GM19193 (cell line): ENCODE results near the gene CAMK4.

ENCODE experiments used
- POLR2A ChIP-seq: IDR thresholded peaks from 4 replicates; pipeline ENCODE4 v1.6.1; 2011; ENCODE audit not compliant: insufficient read depth, insufficient read length; ENCODE audit errors: extremely low read depth

CAMK4 gene

DNA sequence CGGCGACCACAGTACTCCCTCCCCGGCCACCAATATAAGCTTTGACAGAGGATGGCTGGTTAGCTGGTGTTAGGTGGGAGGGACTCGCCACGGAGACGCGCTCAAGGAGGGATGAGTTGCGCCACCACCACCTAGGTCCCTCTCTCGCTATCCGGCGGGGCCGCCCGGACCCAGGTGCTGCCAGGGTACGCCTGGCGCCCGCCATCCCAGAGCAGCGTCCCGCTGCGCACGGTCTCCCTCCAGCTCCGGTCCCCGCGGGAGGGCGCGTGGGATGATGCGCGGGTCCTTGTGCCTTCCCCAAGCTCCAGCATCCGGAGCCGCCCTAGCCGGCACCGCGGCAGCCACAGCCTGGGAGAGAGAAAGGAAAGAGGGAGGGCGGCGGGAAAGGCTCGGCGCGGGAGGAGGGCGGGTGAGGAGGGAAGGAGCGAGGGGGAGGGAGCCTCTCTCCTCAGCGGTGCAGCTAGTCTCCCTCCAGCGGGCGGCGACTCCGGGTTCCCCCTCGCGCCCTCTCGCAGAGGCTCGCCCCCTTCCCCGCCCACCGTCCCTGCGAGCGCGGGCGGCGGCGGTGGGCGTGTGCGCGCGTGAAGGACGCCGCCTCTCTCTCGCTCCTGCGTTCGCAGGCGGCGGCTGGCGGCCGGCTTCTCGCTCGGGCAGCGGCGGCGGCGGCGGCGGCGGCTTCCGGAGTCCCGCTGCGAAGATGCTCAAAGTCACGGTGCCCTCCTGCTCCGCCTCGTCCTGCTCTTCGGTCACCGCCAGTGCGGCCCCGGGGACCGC is at the start of gene CAMK4:
TSS of gene CAMK4 (plus strand) at position 598 of the 774 bp plus-strand sequence. CDS start at position 698, 100 bp downstream.
- peak; percentile 60 for TF ChIP-seq POLR2A

DNA sequence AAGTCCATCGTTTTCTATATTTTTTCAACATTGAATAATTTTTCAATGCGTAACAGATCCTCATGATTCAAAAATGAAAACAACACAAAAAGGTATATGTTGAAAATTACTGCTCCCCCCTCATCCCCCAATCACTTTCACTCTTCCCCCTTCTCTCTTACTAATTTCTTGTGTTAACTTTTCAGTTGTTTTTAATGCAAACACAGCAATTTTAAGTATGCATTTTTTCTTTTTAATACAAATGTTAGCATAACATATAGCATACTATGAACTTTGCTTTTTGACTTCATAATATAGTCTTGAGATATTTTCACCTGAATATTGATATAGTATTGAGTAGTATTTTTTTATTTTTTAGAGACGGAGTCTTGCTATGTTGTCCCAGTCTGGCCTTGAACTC is 41.1 kb upstream of the CAMK4 start:
- no peak for TF ChIP-seq POLR2A

DNA sequence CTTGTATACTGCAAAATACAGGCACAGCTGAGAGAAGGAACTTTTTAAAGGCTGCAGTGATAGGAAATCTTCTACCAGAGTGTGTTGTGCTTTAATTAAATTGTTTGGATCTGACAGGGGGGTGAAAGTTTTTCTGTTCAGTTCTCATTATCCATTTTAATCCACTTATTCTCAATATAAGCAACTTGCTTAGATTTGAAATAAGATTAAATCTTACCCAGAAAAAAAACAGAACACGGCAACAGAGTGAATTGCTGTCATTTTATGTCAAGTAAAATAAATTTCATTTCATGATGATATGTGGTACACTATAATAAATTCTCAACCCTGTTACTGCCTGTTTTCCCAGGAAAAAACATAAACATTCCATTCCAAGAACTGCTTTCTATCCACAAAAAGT is 37.1 kb upstream of the CAMK4 start:
- TF ChIP-seq POLR2A, result no peak

DNA sequence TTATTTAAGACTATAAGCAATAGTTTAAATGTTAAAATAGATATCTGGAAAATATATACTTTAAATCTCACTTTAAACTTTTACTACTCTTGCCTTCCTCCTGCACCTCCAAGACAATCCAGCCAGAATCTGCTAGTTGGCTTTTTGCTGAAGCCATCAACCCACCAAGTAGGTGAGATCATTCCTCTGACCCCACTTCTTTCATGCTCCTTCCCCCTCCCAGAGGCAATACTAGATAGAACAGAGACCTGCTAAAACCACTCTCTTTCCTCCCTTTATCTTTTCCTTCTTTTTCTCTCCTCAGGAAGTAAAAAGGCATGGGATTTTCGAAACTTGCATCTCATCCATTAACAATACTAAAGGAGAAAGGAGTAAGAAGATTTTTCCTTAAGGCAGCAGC is 30.1 kb upstream of the CAMK4 start:
- TF ChIP-seq POLR2A, result no peak

DNA sequence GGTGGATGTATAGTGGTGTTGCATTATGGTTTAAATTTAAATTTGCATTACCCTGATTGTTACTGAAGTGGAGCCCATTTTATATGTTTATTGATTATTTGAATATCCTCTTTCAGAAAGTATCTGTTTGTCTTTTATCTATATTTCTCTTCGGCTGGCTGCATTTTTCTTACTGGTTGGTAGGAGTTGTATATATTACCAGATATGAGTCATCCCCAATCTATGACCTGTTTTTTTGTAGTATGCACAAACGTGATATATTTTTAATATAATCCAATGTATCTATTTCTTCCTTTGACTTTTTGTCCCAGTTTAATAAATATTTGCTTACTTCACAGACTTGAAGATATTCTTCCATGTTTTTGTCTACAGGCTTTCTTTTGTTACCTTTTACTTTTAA is 29.3 kb upstream of the CAMK4 start:
- no peak for TF ChIP-seq POLR2A

DNA sequence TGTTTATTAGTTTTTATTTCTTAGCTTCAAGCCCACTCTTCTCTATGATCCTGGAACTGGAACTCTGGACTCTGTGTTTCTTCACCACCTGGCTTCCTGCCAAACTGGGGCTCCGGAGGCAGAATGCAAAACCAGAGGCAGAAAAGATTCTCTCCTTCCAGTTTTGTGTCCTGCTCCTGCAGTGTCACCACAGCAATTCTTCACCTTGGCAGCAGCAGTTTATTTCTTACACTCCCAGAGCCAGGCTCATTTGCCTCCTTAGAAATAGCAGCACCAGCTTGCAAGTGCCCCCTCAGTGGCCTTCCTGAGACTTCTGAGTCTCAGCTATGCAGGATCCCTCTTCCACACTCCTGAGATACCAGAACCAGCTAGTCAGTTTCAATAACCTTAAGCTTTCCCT is 26.7 kb upstream of the CAMK4 start:
- TF ChIP-seq POLR2A, result no peak

DNA sequence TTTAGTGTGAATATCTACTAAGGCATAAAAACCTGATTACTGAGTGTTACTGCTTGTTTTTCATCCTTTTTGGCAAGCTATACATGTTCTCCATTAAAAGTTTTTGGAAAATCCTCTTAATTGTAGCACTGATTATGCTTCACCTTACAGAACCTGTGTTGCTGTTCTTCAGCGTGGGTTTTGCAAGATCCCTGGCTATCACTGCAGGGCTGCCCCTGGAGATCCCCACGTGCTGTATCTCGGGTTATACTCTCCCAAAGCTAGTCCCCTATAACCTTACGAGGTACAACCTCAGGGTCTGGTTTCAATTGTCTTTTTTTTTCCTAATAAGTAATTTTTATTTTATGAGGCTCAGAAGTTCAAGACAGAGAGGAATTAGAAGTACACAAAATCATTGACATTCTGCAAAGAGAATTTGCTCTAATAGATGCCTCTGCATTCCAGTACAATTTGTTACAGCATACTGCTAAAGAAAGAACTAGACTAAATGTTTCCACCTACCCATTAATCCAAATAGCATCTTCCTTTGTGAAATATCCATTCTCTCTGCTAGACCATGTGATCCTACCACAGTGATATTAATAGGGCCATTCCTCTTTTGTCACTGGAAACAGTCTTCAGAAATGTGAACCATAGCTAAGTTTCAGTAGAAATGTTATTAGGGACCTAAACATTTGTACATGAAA is 25.8 kb upstream of the CAMK4 start:
- TF ChIP-seq POLR2A, result no peak

DNA sequence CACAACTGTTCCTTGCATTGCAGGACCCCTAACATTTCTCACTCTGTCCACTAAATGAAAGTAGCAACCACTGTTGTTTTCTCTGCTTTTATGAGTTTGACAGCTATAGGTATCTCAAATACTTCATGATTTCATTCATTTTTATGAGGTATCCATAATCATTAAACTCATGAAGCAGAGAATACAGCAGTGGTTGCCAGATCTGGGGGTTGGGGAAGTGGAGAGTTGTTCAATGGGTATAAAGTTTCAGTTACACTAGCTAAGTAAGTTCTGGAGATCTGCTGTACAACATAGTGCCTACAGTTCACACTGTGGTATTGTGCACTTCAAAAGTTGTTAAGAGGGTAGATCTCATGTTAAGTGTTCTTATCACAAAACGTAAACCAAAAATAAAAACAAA is 23.4 kb upstream of the CAMK4 start:
- no peak for TF ChIP-seq POLR2A

DNA sequence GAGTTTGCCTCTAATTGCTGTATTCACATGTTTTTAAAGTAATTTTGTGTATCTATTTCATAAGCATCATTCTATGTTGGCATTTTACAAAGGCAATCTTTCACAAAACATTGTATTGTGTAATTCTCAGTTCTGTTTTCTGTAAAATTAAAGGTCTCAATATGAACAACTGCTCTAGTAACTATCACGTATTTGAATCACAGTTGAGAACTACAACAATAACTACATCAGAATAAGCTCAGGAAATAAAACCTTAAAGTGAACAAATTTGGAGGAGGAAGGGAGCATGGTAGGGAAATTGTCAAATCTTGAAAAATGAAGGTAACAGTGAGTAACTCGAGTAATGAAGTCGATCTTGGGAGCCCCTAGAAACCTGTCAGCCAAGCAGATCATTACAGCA is 22.5 kb upstream of the CAMK4 start:
- no peak for TF ChIP-seq POLR2A

DNA sequence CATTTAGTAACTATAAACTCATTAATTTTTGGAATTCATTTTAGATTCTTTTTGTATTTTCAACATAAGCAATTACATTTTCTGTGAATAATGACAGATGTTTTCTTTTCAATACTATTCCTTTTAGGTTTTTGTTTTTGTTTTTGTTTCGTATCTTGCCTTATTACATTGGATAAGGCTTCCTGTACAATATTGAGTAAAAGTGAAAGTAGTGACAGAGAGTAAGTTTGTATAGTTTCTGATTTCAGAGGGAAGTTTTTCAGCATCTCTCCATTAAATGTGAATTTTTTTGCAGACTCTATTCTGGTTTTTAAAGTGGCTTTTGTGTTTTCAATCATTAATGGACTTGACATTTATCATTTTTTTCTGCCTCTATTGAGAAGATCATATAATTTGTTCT is 12.8 kb upstream of the CAMK4 start:
- no peak for TF ChIP-seq POLR2A

DNA sequence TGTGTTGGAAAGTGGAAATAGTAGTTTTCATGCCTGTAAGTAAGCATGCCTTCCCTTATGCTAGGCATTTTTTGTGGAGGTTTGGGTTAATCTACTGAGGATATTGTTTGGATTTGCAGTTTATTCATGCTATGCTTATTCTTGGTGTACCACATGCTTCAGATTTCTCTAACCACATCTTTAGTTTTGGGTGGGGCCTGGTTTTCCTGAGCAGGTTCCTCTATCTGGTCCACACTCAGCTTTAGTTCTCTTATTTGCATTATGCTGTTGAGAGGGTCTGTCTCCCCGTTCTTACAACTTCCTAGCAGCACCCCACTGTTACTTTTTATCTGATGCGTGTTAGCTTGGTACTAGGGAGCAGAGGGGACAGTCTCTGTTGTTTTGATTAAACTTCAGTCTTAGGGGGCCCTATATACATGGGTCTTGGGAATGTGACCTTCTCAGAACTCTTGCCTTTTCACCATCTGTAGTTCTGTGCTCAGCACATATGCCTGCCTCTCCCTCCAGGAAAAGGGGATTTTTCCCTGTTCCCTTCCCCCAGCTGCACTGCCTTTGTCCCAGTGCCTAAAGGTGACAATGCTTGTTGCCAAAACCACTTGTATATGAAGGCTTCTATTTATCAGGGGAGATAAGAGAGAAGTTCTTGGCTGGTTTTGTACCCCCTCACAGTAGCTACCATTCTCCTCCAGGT is 10.0 kb upstream of the CAMK4 start:
- no peak for TF ChIP-seq POLR2A

DNA sequence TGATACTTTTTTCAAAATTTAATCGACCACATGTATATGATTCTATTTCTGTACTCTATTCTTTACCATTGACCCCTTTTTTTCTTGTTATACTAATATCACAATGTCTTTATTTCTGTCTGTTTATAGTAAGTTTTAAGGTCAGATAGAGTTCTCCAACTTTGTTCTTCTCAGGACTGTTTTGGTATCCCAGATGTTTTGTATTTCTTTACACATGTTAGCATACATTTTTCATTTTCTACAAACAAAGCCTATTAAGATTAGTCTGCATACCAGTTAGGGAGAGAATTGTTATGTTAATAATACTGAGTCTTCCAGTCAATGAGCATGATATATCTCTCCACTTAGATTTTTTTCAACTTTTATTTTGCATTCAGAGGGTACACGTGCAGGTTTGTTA is 8.2 kb upstream of the CAMK4 start:
- TF ChIP-seq POLR2A, result no peak

DNA sequence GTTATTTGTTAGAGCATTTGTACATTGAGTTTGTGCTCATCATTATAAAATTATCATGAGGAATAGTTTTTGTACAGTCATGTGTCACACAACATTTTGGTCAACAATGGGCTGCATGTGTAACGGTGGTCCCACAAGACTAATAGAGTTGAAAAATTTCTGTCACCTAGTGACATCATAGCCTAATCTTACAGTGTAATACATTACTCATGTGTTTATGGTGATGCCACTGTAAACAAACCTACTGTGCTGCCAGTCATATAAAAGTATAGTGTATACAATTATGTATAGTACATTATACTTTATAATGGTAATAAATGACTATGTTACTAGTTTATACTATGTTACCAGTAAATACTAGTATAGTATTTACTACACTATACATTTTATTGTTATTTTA is 3.0 kb upstream of the CAMK4 start:
- no peak for TF ChIP-seq POLR2A

DNA sequence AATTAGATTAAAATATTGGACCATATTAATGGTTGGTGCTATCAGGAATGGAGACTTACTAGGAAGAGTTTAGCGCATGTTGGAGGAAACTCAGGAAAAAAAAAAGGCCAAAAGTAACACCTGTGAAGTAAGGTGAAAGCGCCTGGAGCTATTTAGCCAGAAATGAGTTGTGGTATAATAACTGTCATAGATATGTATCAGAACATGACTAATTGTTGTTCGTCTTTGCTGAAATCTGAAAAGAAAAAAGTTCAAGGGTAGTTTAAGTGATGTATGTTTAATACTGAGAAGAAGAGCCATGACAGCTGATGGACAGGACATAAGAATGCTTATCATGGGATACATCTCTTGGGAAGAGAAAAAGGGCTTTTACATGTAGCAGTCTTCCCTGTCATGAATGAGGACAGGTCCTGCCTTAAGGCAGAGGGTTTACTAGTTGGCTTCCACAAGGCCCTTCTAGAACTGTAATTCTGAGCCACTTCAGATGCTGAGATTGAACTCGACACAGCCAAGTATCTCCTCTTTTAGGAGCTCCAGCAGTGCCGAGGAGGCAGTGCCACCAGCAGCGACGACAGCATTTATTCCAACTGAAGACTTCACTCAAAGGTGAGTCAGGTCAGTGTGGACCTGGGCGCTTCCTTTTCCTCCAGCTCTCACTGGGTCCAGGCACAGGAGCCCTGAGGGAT is 940 bp upstream of the CAMK4 start:
- no peak for TF ChIP-seq POLR2A
